Suppressor macrophage treated with lipopolysaccharide for 1 hour (primary cell): ENCODE data around the gene EVX2.

ENCODE experiments used
- DNase-seq, 3 donors: peaks; one replicate each; pipeline ENCODE4 v3.0.0-alpha.2; 2020 to 2022

The EVX2 gene

DNA sequence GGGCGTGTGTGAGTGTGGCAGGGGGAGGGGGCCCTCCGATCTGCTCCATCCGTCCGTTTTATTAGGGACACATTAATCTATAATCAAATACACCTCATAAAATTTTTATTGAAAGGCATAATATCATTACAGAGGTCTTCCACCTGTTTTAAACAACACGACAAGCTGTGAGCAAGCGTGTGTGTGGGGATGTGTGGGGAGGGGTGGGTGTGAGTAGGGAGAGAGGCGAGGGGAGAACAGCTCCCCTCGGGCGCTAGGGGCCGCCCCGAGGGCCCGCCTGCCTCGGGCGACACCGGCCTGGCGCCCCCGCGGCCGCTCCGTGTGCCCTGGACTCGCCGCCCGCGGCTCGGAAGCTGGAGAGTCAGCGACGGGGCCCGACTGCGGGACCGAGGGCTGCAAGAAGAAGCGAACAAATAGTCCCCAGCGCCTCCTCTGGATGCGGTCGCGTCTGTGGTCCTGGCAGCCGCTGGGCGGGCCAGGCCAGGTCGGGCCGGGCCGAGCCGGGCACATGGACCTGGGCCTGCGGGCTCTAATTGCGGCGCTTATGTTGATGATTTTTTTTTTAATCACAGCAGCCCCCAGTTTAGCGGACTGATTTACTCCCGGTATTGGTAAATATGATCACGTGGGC is 38.4 kb upstream of the EVX2 start:
- peak in 1 of 3 donors; percentile 38 for DNase-seq

GRCh38 chr2:176121190-176122051 is 37.7 kb upstream of the EVX2 start:
- DNase-seq, result no peak

DNA sequence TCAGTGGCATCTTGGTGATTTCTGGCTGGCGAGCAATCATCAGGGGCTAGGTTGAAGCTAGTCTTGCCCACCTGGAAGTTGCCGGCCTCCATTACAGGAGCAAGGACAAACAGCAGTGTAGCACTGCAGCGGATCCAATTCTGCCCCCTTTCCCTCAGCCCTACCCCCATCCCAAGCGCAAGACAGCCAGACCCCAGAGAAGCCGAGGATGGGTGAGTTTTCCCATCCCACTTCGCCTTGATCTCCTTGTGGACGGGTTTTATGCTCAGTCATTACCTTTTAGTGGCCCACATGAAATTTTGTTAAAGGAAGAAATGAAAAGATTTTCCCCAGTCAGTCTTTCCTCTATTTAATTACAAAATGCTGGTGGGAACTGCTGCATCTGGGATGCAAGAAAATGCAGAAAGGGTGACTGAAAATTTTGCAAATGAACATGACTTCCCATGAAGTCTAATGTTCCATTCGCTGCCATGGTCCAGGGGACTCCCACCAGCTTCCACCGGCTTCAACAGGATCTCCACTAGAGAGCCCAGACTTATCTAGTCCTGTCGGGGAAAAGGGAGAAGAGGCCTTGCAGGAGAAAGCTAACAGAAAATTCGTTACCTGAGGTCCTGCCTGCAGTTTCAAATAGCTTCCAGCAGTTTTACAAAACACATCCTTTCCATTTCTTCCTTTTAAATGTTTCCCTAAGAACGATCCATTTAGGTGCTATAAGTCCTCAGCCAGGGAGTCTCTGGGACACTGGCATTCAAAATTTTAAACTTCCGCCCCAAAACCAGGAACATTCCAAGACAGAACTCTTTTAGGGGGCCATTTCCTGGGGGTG is 36.8 kb upstream of the EVX2 start:
- no peak for DNase-seq

DNA sequence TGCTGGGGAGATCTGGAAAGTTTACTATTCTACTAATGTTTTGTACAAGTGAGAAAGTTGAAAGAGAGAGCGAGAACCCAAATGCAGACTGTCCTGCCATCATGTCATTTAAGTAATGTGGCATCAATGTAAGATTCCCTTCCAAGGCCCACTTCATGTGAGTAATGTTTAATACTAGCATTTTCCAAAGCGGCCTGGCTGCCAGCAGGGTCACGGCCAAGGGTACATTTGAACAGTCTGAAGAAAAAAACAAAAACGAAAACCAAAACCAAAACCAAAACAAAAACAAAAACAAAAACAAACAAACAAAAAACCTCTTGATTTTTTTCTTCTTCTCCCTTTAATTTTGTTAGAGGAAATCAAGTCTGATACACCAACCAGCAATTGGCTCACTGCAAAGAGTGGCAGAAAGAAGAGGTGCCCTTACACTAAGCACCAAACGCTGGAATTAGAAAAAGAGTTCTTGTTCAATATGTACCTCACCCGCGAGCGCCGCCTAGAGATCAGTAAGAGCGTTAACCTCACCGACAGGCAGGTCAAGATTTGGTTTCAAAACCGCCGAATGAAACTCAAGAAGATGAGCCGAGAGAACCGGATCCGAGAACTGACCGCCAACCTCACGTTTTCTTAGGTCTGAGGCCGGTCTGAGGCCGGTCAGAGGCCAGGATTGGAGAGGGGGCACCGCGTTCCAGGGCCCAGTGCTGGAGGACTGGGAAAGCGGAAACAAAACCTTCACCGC is 35.0 kb upstream of the EVX2 start:
- peak; percentile 45 to 74 (median 55) for DNase-seq

GRCh38 chr2:176117823-176118371 is 34.1 kb upstream of the EVX2 start:
- DNase-seq, result no peak

DNA sequence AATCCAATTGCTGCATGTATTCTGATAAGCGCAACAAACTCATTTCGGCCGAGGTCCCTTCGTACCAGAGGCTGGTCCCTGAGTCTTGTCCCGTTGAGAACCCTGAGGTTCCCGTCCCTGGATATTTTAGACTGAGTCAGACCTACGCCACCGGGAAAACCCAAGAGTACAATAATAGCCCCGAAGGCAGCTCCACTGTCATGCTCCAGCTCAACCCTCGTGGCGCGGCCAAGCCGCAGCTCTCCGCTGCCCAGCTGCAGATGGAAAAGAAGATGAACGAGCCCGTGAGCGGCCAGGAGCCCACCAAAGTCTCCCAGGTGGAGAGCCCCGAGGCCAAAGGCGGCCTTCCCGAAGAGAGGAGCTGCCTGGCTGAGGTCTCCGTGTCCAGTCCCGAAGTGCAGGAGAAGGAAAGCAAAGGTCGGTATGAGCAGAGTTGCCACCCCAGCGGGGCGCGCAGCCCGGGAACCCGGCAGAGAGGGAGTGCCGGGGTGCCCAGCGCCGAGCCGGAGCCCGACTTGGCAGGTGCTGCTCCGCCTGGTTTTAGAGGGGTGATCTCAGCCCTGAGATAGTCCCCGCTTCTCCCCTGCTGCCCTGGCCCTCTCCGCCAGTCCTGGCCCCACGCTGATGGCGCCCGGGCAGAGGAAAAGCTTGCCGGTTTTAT is 33.5 kb upstream of the EVX2 start:
- DNase-seq, result no peak

DNA sequence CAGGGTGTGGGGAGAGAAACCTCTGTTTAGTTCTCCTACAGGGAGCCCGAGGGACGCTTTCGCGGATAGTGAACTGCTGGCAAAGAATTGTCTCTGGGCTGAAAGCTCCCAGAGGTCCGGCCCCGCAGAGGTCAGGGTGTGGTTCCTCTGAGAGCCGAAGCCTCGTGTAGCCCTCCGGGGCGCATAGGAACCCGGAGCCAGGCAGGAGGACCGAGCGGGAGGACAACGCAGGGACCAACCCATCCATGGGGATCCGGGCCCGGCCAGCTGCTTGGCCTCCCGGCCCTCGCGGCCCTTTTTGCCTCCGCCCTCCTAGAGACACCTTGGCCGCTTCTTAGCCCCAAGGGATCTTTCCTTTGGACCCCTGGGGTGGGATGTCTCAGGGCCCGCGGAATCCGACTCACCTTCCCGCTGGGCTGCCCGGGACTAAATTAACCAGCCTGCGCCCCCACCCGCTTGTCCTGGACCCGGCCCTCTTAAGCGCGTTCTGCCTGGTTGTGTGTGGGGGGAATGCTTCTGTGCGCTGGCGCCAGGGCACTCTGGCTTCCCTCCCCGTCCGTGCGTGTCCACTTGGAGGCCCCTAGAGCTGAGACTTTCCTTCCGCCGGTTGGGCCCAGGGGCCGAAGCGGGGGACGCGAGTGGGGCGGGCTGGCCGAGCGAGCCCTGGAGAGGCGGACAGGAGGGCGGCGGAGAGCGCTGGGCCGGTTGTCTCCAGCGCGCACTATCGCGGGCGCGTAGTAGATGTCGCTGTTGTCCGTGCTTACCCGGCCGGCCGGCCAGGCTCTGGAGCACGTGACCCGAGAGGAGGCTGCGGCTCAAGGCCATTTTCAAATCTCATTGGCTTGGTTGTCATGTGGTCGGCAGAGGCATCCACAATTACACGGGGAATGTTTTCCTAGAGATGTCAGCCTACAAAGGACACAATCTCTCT is 32.4 kb upstream of the EVX2 start, which contains the start of gene HOXD10:
Gene HOXD10, plus strand, starts transcription at position 896 of the 931 bp plus-strand sequence. CDS start 56 bp downstream, outside the sequence.
- no peak for DNase-seq

- DNase-seq, result no peak
Measured at GRCh38 chr2:176114930-176115625, 31.3 kb upstream of the EVX2 start.

DNA sequence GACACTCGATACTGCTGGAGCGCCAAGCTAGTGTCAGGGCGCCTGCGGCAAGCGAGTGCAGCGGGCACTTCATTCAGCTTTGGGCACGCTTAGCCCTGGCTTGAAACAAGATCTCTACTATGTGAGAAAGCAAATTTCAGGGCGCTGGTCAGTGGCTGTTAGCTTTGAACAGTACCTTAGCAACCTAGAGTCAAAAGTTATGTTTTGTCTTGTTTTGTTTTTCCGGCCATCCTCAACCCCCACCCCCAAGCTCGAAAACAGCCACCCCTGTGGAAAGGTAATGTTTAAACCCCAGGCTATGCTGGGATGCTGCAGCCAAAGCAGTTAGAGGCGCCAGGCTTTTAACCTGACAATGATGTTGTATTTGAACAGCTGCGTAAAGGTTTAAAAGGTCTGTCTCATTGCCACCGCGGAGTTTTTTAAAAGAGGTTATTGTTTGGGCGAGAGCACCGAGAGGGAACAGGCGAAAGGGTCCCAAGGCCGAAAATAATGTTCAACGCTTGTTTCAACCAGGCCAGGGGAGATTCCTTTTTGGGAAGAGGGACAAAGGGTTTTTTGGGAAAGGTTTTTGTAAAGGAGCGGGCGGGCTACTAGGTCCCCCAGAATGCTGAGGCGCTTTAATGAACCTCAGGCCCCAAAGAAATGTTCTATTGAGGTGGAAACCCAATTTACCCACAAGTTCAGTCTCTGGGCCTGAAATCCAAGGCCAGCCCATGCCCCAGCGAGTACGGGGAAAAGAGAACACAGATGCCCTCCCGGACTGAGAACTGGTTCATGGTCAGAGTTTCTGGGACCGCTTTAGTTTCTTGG is 30.6 kb upstream of the EVX2 start:
- DNase-seq, result no peak

GRCh38 chr2:176112375-176113302 is 28.9 kb upstream of the EVX2 start:
- DNase-seq, result no peak

GRCh38 chr2:176111846-176112374 is 28.1 kb upstream of the EVX2 start:
- DNase-seq, result no peak

GRCh38 chr2:176111309-176111663 is 27.5 kb upstream of the EVX2 start:
- peak in 2 of 3 donors; percentile 58 to 65 for DNase-seq

GRCh38 chr2:176110415-176111308 is 26.9 kb upstream of the EVX2 start:
- no peak for DNase-seq

- no peak for DNase-seq
Measured at GRCh38 chr2:176109946-176110345, 26.2 kb upstream of the EVX2 start.

- DNase-seq, result no peak
Measured at GRCh38 chr2:176109192-176109901, 25.6 kb upstream of the EVX2 start.

GRCh38 chr2:176107731-176108181 is 24.0 kb upstream of the EVX2 start:
- DNase-seq, result peak in 1 of 3 donors; percentile 38
